BLaER1 treated with 17β-estradiol and CSF1 and Interleukin-3, amounts not matched to agents 10 nM and 100 nM (cell line): ENCODE measurements around the gene MAGI1.

Experiments used
- H3K27ac ChIP-seq, 11 experiments: shearing (Covaris generic); formaldehyde crosslinking; 2 replicates each; pipeline ENCODE4 v1.8.1; 2022
- H3K27me3 ChIP-seq, 11 experiments: shearing (Covaris generic); formaldehyde crosslinking; 2 replicates each; pipeline ENCODE4 v1.8.1; 2022
- H3K36me3 ChIP-seq, 11 experiments: shearing (Covaris generic); formaldehyde crosslinking; 2 replicates each; pipeline ENCODE4 v1.8.1; 2022
- H3K4me1 ChIP-seq, 10 experiments: shearing (Covaris generic); formaldehyde crosslinking; 2 replicates each; pipeline ENCODE4 v1.8.1; 2022
- H3K4me2 ChIP-seq, 11 experiments: shearing (Covaris generic); formaldehyde crosslinking; 2 replicates each; pipeline ENCODE4 v1.8.1; 2022
- H3K4me3 ChIP-seq, 10 experiments: shearing (Covaris generic); formaldehyde crosslinking; 2 replicates each; pipeline ENCODE4 v1.8.1; 2022
- H3K9ac ChIP-seq, 11 experiments: shearing (Covaris generic); formaldehyde crosslinking; 2 replicates each; pipeline ENCODE4 v1.8.1; 2022
- H3K9me3 ChIP-seq, 11 experiments: shearing (Covaris generic); formaldehyde crosslinking; replicated peaks in 1 of 11; 2 replicates each; pipeline ENCODE4 v1.8.1; 2022
- H4K20me1 ChIP-seq, 11 experiments: shearing (Covaris generic); formaldehyde crosslinking; 2 replicates each; pipeline ENCODE4 v1.8.1; 2022
- Cebpa-rat ChIP-seq, 11 experiments: shearing (Covaris generic); IDR thresholded peaks; 2 replicates each; pipeline ENCODE4 v1.8.1; 2022

The MAGI1 gene

DNA sequence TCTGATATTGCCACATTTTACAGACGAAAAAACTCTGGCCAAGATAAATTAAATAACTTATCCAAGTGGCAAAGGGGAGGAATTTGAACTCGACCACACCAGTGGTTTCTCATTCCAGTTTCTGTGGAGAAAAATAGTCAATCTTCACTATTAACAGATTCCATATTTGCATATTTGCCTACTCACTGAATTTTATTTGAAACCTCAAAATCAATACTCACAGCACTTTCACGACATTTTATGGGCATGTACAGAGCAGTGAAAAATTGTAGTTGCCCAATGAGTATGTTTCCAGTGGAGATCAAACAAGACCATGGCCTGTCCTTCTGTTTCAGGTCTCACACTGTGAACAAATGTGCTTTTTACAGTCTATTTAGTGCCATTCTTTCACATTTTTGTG is 374.3 kb downstream of the MAGI1 start:
- TF ChIP-seq Cebpa-rat (IDR thresholded peaks at IDR 0.05), result no peak
- Histone ChIP-seq H4K20me1 (no peaks in the 10 kb centered on the region), H3K27me3 (no peaks in the 10 kb centered on the region), H3K36me3 (no peaks in the 10 kb centered on the region), H3K9ac (no peak overlapping the region), H3K27ac (no peak overlapping the region), H3K4me1 (peaks cover 0 to 25% (median 2%) of the 10 kb centered on the region in 10 experiments; a peak in 9 of 20 replicates), H3K9me3 (peaks cover 0 to 11% (median 0%) of the 10 kb centered on the region in 11 experiments; a peak in 3 of 22 replicates), H3K4me2 (no peak overlapping the region), H3K4me3 (no peak overlapping the region)

DNA sequence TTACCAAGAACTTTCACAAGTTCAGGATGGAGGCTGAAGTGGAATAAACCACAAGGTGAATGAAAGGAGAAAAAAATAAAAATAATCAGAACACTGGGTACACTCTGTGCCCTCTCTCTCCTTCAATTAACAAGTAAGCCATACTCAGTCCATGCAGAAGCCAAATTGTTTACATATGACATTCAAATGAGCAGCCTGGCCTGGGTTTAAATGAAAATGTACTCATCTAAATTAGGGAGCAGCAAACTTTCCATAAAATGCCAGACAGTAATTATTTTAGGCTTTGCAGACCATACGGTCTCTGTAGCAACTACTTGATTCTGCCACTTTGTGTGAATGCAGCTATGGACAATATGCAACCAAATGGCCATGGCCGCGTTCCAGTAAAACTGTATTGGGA is 376.6 kb downstream of the MAGI1 start:
- H4K20me1 ChIP-seq, result no peaks in the 10 kb centered on the region
- H3K9me3 ChIP-seq, result peaks cover 0 to 8% (median 0%) of the 10 kb centered on the region in 11 experiments; a peak in 1 of 22 replicates
- H3K27me3 ChIP-seq, result no peaks in the 10 kb centered on the region
- no peaks in the 10 kb centered on the region for H3K36me3 ChIP-seq
- H3K4me1 ChIP-seq, result peaks cover 0 to 18% (median 0%) of the 10 kb centered on the region in 10 experiments; a peak in 3 of 20 replicates
- no peak overlapping the region for H3K4me3 ChIP-seq
- no peak overlapping the region for H3K9ac ChIP-seq
- no peak for TF ChIP-seq Cebpa-rat (IDR thresholded peaks at IDR 0.05)
- H3K27ac ChIP-seq, result no peak overlapping the region
- H3K4me2 ChIP-seq, result no peak overlapping the region

DNA sequence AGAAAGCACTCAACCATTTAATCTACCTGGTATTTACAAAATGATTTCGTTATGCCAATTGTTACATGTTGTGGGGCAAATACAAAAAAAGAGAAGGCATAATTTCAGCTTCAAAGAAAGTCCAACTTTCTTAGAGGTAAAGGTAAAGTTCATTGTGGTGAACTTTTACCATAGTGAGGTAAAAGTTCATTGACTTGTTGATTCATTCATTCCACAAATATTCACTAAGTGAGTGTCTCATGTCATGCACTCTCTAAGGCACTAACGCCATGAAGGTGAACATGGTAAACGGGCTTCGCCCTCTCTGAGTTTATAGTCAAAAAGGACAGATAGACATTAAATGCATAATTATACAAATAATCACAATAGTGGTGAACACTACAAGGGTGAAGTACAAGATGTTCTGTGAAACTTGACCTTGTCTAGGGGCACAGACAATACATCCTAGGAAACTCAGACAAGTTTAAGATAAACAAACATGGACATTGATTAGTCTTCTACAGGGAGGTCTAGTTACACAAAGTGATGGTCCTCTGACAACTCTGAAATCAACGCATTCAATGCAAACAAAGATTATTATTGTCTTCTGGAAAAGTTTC is 378.6 kb downstream of the MAGI1 start:
- Histone ChIP-seq H4K20me1 (no peaks in the 10 kb centered on the region), H3K4me2 (no peak overlapping the region), H3K9ac (no peak overlapping the region), H3K27me3 (no peaks in the 10 kb centered on the region), H3K9me3 (peaks cover 0 to 8% (median 0%) of the 10 kb centered on the region in 11 experiments; a peak in 2 of 22 replicates), H3K4me3 (no peak overlapping the region), H3K36me3 (no peaks in the 10 kb centered on the region), H3K27ac (no peak overlapping the region), H3K4me1 (peaks cover 0 to 5% (median 0%) of the 10 kb centered on the region in 10 experiments; a peak in 3 of 20 replicates)
- TF ChIP-seq Cebpa-rat (IDR thresholded peaks at IDR 0.05), result no peak

DNA sequence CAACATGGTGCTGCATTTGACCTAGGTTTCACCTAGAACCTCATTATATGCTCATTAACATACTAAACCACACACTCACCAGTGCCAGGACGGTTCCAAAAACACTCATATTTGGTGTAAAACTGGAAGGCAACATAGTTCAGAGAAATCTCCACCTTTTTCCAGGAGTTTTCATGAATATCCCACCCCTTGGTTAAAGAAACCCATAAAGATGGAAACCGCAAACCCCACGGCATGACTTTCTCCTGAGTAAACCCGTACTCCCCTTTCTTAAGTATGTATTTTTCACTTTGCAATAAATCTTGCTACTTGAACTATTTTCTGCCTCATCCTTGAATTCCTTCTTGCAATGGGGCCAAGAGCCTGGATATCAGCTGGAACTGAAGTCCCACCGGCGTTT is 379.3 kb downstream of the MAGI1 start:
- no peak for TF ChIP-seq Cebpa-rat (IDR thresholded peaks at IDR 0.05)

DNA sequence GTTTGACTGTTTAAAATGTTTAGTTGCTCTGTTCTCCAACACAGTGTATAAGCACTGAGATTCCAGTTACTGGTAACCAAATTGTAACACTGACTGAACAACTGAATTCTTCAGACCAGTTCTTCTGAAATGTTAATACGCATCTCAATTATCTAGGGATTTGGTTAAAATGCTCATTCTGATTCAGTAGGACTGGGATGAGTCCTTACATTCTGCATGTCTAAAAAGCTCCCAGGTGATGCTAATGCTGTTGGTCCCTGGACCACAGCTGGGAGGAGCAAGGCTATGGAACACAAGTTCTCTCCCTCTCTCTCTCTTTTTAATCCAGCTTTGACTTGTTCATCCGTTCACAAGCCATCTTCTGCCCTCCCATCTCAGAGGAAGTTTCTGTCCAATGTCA is 380.3 kb downstream of the MAGI1 start:
- Histone ChIP-seq H3K9ac (no peak overlapping the region), H3K4me3 (no peak overlapping the region), H3K4me1 (no peaks in the 10 kb centered on the region), H3K36me3 (no peaks in the 10 kb centered on the region), H3K4me2 (no peak overlapping the region), H3K27ac (no peak overlapping the region), H3K9me3 (peaks cover 0 to 8% (median 0%) of the 10 kb centered on the region in 11 experiments; a peak in 2 of 22 replicates), H4K20me1 (no peaks in the 10 kb centered on the region), H3K27me3 (no peaks in the 10 kb centered on the region)
- no peak for TF ChIP-seq Cebpa-rat (IDR thresholded peaks at IDR 0.05)

More for the DNA sequence above, 379.3 kb downstream of the MAGI1 start:
- Histone ChIP-seq H3K36me3 (no peaks in the 10 kb centered on the region), H4K20me1 (no peaks in the 10 kb centered on the region), H3K4me2 (no peak overlapping the region), H3K4me3 (no peak overlapping the region), H3K27me3 (no peaks in the 10 kb centered on the region), H3K27ac (no peak overlapping the region), H3K9me3 (peaks cover 0 to 8% (median 0%) of the 10 kb centered on the region in 11 experiments; a peak in 2 of 22 replicates), H3K9ac (no peak overlapping the region), H3K4me1 (no peaks in the 10 kb centered on the region)

DNA sequence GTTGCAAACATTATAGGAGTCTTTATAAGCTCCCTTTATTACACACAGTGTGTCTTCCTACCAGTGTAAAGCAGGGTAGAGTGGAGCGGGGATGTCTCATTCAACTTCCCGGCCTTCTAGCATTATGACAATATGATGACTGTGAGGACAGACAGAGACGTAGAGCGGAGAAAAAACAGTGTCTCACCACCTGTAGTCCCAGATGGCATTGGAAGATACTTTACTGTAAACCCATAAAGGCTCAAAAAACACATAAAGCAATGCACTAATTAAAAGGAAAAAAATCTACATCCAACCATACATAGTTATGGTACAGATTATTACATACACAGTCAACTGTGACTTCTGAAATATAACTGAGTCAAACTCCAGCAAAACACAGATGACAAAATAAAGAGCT is 383.7 kb downstream of the MAGI1 start:
- Histone ChIP-seq H3K36me3 (peaks cover 0 to 5% (median 0%) of the 10 kb centered on the region in 11 experiments; a peak in 1 of 22 replicates), H3K4me2 (no peak overlapping the region), H3K9me3 (peaks cover 7 to 19% (median 16%) of the 10 kb centered on the region in 11 experiments), H3K4me1 (peaks cover 0 to 4% (median 0%) of the 10 kb centered on the region in 10 experiments; a peak in 1 of 20 replicates), H3K27ac (no peak overlapping the region), H3K9ac (no peak overlapping the region), H3K4me3 (no peak overlapping the region), H4K20me1 (no peaks in the 10 kb centered on the region), H3K27me3 (no peaks in the 10 kb centered on the region)
- no peak for TF ChIP-seq Cebpa-rat (IDR thresholded peaks at IDR 0.05)

DNA sequence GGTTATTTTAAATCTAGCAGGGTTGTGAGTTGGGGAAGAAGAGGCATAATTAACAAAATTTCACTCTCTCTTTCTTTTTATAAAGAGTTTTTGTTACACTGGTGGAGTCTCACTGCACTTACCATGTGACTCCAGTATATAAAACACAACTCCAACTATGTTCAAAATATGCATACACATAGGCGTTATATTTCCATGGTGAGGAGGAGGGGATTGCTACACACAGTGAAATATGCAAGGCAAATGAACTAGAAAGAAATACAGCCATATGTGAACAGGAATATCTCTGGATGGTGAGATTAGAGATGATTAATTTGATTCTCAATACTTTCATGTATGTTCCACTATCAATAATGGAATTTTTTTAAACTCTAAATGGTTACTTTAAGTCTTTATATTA is 385.0 kb downstream of the MAGI1 start:
- H3K9me3 ChIP-seq, result peaks cover 18 to 30% (median 28%) of the 10 kb centered on the region in 11 experiments
- no peak for TF ChIP-seq Cebpa-rat (IDR thresholded peaks at IDR 0.05)
- H3K27ac ChIP-seq, result no peak overlapping the region
- no peak overlapping the region for H3K9ac ChIP-seq
- H4K20me1 ChIP-seq, result no peaks in the 10 kb centered on the region
- H3K4me1 ChIP-seq, result peaks cover 0 to 4% (median 0%) of the 10 kb centered on the region in 10 experiments; a peak in 1 of 20 replicates
- H3K27me3 ChIP-seq, result no peaks in the 10 kb centered on the region
- H3K4me3 ChIP-seq, result no peak overlapping the region
- peaks cover 0 to 6% (median 0%) of the 10 kb centered on the region in 11 experiments; a peak in 2 of 22 replicates for H3K36me3 ChIP-seq
- no peak overlapping the region for H3K4me2 ChIP-seq

DNA sequence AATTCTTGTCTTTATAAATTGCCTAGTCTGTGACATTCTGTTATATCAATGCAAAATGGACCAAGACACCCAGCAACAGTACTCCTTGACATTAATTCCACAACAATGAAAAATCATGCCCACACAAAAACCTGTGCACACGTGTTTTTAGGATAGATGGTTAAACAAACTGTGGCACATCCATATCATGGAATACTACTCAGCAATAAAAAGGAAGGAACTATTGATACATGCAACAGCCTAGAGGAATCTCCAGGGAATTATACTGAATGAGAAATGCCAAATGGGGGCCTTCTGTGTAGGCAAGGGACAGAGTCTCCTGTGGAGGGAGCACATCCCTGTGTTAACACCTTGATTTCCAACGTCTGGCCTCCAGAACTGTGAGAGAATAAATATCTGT is 388.5 kb downstream of the MAGI1 start:
- no peak for TF ChIP-seq Cebpa-rat (IDR thresholded peaks at IDR 0.05)
- no peaks in the 10 kb centered on the region for H3K27me3 ChIP-seq
- peaks cover 44 to 65% (median 56%) of the 10 kb centered on the region in 11 experiments for H3K9me3 ChIP-seq
- H3K27ac ChIP-seq, result no peak overlapping the region
- H3K4me2 ChIP-seq, result no peak overlapping the region
- peaks cover 0 to 4% (median 0%) of the 10 kb centered on the region in 10 experiments; a peak in 1 of 20 replicates for H3K4me1 ChIP-seq
- H3K36me3 ChIP-seq, result peaks cover 0 to 10% (median 0%) of the 10 kb centered on the region in 11 experiments; a peak in 4 of 22 replicates
- H3K4me3 ChIP-seq, result no peak overlapping the region; a peak in 1 of 20 replicates
- H4K20me1 ChIP-seq, result no peaks in the 10 kb centered on the region
- H3K9ac ChIP-seq, result no peak overlapping the region

DNA sequence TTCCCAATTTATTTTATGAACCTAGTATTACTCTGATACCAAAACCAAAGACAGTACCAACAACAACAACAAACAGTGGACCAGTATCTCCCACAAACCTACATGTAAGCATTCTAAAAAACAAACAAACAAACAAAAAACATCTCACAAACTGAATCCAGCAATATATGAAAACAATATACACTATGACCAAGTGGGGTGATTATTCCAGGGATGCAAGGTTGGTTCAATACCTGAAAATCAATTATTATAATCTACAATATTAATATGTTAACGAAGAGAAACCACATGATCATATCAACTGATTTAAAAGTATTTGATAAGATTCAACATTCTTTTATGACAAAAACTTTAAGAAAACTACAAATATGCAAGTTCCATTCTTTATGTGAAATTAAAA is 391.3 kb downstream of the MAGI1 start:
- TF ChIP-seq Cebpa-rat (IDR thresholded peaks at IDR 0.05), result no peak

More for the DNA sequence above, 391.3 kb downstream of the MAGI1 start:
- H4K20me1 ChIP-seq, result no peaks in the 10 kb centered on the region
- no peak overlapping the region for H3K27ac ChIP-seq
- H3K27me3 ChIP-seq, result no peaks in the 10 kb centered on the region
- no peak overlapping the region for H3K9ac ChIP-seq
- peaks cover 0 to 2% (median 0%) of the 10 kb centered on the region in 10 experiments; a peak in 1 of 20 replicates for H3K4me1 ChIP-seq
- peaks cover 0 to 10% (median 0%) of the 10 kb centered on the region in 11 experiments; a peak in 4 of 22 replicates for H3K36me3 ChIP-seq
- peaks cover 46 to 83% (median 71%) of the 10 kb centered on the region in 11 experiments for H3K9me3 ChIP-seq
- H3K4me2 ChIP-seq, result no peak overlapping the region
- no peak overlapping the region for H3K4me3 ChIP-seq
